COLO668 (cell line): ENCODE results near the gene MYH9.
"Not testable (repeated sequence)": the region's sequence is repeated elsewhere in the genome, so short reads cannot be mapped to it uniquely, and the experiment has no call there.

ENCODE experiments used
- DNase-seq: peaks from one replicate; lab custom pipeline; 2025; ENCODE audit not compliant: unreplicated experiment; lab: John Stamatoyannopoulos, UW

MYH9 gene

DNA sequence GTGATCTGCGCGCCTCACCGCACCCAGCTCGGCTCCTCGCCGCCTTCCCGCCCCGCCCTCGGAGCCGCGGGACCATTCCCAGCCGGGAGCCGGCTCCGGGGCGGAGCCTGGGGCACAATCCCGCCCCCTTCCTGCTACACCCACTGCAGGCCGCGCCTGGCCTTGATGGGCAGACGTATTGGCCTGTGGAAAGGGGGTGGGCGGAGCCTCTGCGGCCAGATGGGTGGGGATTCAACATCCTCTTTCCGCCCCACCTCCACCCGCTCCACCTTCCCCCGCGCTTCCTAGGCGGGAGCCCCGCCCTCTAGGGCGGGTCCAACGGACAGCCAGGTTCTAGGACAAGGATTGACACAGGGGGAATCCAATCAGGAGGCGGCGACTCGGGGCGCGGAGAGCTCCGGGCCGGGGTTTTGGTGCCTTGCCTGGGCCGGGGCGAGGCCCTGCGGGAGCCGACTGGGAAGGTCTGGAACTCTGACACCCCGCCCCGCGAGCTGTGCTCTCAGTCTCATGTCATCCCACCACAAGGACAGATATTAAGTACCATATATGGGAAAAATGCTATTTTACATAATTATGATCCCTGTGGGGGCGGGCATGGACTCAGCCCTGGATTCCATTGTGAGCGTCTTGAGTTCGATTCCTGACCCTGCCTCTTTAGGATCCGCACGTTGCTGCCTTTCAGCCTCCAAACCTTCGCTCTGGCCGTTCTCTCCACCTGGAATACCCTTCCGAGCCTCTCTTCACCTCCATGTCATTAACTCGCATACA lies at the start of gene MYH9:
Gene MYH9 (minus strand): TSS at position 9 of the 768 bp plus-strand sequence. CDS start 38,731 bp downstream, outside the sequence.
- peak; percentile 100 for DNase-seq

GRCh38 chr22:36435516-36436415 lies 48.0 kb upstream of the MYH9 start:
- DNase-seq: peak; percentile 60

GRCh38 chr22:36433318-36434231 lies 45.8 kb upstream of the MYH9 start:
- DNase-seq: peak; percentile 98

DNA sequence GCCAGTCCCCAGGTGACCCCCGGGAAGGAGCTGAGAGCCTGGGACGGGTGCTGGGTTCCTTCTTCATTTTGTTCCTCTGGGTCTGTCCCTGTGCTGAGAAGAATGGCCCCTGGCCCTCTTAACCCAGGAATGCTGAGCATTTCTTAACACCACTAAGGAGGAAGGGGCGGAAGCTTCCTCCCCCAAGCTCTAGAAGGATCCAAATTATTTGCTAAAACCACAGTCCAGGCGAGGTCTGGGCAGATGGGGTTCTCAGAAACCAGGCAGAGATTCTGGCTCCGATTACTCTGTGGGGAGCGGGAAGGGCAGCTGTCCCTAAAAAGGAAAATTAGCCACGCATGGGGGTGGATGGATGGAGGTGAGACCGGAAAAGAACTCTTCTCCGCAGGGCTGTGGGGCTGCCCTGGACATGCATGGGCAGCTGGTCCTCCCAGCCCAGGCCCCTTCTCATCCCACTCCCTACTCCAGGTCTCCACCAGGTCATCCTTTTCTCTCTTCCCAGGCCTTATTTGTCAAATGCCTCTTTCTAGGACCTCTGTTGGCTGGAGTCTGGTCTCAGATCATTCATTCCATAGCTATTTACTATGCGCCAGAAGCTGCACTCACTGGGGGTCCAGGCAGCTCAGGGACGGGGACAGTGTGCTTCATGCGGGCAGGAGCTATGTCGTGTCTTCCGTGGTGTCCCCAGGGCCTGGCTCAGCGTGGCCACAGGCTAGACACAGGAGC lies 45.0 kb upstream of the MYH9 start:
- DNase-seq: peak; percentile 57

DNA sequence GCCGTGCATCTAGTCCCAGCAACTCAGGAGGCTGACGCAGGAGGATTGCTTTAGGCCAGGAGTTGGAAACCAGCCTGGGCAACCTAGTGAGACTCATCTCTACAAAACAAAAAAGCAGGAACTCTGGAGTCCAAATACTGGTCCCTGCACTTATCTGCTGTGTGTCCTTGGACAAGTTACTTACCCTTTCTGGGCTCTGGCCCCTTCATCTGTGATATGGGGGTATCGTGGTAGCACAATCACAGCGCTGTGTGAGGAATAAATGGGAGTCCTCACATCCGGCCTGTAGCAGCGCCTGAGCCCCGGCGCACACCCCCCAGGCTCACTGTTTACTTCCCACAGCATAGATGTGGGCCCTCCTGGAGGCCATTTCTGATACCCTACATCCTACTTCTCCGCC lies 44.2 kb upstream of the MYH9 start:
- no peak for DNase-seq

GRCh38 chr22:36430863-36431262 lies 43.1 kb upstream of the MYH9 start:
- peak; percentile 25 for DNase-seq

GRCh38 chr22:36427952-36428351 lies 40.2 kb upstream of the MYH9 start:
- DNase-seq: not testable (repeated sequence)

DNA sequence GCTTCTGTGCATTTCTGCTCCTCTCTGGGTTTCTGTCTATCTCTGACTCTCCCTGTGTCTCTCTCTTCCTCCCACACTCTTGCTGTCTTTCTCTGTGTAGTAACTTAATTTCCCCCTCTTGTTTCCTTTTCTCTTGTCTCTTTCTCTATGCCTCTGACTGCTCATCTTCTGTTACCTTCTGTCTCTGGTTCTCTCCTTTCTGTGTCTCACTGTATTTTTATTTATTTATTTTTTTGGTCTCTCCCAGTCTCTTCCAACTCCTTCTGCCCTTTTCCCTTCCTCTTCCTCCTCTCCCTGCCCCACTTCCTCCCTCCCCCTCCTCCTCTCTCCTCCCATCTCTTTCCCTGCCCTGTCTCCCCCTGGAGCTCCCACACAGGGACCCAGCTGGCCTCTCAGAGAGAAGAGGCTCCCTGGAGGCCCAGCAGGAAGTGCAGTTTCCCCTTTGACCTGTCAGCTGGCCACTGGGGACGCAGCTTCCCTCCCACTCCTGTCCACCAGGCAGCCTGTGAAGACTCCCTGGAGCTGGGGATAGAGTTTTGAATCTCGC lies 38.3 kb upstream of the MYH9 start:
- DNase-seq: peak; percentile 11

- no peak for DNase-seq
Observed at GRCh38 chr22:36424901-36425579, 37.3 kb upstream of the MYH9 start.

DNA sequence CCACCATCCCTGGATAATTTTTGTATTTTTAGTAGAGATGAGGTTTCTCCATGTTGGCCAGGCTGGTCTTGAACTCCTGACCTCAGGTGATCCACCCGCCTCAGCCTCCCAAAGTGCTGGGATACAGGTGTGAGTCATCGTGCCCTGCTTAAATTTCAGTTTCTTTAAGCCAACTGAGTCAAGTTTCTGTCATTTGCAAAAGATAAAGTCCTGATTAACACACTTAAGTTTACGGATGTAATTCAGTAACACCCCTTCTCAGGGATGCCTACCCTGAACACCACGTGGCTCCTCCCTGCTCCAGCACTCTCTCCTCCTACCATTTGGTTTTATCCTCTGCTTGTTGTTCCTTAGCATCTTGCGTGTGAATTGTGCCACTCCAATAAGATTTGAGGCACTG lies 36.7 kb upstream of the MYH9 start:
- DNase-seq: not testable (repeated sequence)

GRCh38 chr22:36423461-36424404 lies 36.0 kb upstream of the MYH9 start:
- no peak for DNase-seq

- DNase-seq: no peak
Observed at GRCh38 chr22:36422287-36423014, 34.7 kb upstream of the MYH9 start.

- DNase-seq: no peak
Observed at GRCh38 chr22:36419912-36420882, 32.4 kb upstream of the MYH9 start.

DNA sequence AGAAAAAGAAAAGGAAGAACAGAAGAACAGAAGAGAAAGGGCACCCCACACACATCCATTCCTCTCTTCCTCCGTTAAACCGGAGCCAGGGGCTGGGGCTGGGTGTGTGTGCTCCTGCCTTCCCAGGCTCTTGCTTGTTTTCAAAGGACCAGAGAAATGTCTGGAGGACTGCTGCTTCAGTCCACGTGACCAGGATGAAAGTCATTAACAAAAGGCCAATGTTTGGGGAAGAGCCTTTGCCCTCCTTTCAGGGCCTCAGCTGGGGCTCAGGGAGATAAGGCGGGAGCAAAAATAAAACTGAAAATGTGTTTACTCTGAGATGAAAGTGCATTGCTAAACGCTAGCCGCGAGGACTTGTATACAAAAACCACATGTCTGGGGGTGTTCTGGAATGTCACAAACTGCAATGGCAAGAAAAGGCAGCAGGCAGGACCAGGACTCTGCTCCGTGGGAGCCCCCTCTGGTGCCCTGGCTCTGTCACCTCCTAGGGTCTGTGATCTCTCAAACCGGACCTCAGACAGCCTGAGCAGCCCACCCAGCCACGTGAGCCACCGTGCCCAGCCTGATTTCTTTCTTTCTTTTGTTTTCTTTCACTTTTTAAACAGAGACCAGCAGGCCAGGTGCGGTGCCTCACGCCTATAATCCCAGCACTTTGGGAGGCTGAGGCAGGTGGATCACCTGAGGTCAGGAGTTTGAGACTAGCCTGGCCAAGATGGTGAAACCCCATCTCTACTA lies 31.6 kb upstream of the MYH9 start:
- peak; percentile 16 for DNase-seq

GRCh38 chr22:36417281-36417686 lies 29.5 kb upstream of the MYH9 start:
- no peak for DNase-seq
